ENCODE data around the gene PRAMEF33. TPM values are rescaled to one million over a fixed set of nuclear protein-coding genes. Genes with fewer than 3 reads are reported as not detected.
"Not testable (repeated sequence)": the region's sequence is repeated elsewhere in the genome, so short reads cannot be mapped to it uniquely, and the experiment has no call there.

Gene PRAMEF33
- total and polyA plus RNA-seq, 9 donors = 0.13 TPM; not detected in 8

DNA sequence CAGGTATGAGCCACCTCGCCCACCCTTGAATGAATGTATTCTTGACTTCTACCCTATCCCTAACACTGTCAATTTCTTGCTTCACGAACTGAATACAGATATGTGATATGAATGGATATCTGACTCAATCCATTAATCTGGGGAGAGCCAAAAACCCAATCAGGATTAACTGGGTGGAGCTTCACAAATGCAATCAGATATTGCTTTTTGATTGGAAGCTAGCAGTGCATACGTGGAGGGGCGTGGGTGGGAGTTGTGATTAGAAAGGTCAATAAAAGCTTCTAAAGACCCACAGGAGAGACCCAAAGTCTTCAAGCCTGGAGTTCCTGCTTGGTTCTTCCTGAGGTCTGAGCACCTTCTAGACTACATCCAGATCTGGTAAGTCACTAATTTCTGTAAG, 11.9 kb downstream of the PRAMEF33 start, which contains the start of gene PRAMEF15:
Gene PRAMEF15 (plus strand): TSS at position 301 of the 400 bp plus-strand sequence. CDS start 2,827 bp downstream, outside the sequence.
- H3K27ac ChIP-seq (ENCODE audit: low read length); H3K4me1 ChIP-seq (ENCODE audit: control insufficient read depth, insufficient read depth, low read length); H3K27me3 ChIP-seq (ENCODE audit: control insufficient read depth, insufficient read depth, low read length); H3K36me3 ChIP-seq (ENCODE audit: control insufficient read depth, insufficient read depth, low read length); DNase-seq; H3K9me3 ChIP-seq (replicated peaks; ENCODE audit: control insufficient read depth, low read depth, low read length); H3K4me3 ChIP-seq (ENCODE audit: low read length): not testable (repeated sequence)
- WGBS (ENCODE audit: insufficient coverage) = no CpG with 5 or more reads among the region's 4 CpGs

GRCh38 chr1:13342496-13342895, 39.2 kb downstream of the PRAMEF33 start:
- H3K4me1 ChIP-seq (ENCODE audit: control insufficient read depth, insufficient read depth, low read length); H3K9me3 ChIP-seq (replicated peaks; ENCODE audit: control insufficient read depth, low read depth, low read length); H3K27ac ChIP-seq (ENCODE audit: low read length); H3K4me3 ChIP-seq (ENCODE audit: low read length); H3K36me3 ChIP-seq (ENCODE audit: control insufficient read depth, insufficient read depth, low read length); H3K27me3 ChIP-seq (ENCODE audit: control insufficient read depth, insufficient read depth, low read length); DNase-seq: not testable (repeated sequence)
- 90% methylated on average over 2 of the region's 8 CpGs for WGBS (ENCODE audit: insufficient coverage)

DNA sequence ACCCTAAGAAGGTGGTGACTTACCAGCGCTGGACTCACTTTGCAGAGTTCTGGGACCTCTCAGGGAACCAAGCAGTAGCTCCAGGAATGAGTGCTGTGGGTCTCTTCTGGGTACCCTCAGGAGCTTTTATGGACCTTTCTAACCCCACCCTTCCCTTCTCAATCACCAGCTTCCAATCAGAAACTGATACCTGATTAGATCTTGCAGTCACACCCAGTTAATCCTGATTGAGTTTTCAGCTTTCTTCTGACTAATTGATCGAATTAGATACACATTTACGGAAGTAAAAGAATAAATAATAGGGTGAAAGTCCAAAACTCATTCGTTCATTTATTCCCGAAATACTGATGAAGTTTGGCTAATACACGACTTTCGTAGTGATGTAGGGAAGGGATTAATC, 43.7 kb downstream of the PRAMEF33 start, which contains the start of gene PRAMEF14:
Gene PRAMEF14 (minus strand): TSS at position 101 of the 400 bp plus-strand sequence. CDS start 1,820 bp downstream, outside the sequence.
- not testable (repeated sequence) for H3K36me3 ChIP-seq (ENCODE audit: control insufficient read depth, insufficient read depth, low read length); H3K9me3 ChIP-seq (replicated peaks; ENCODE audit: control insufficient read depth, low read depth, low read length); H3K4me1 ChIP-seq (ENCODE audit: control insufficient read depth, insufficient read depth, low read length); DNase-seq; H3K27me3 ChIP-seq (ENCODE audit: control insufficient read depth, insufficient read depth, low read length); H3K27ac ChIP-seq (ENCODE audit: low read length); H3K4me3 ChIP-seq (ENCODE audit: low read length)
- WGBS (ENCODE audit: insufficient coverage) = no CpG with 5 or more reads among the region's 7 CpGs

DNA sequence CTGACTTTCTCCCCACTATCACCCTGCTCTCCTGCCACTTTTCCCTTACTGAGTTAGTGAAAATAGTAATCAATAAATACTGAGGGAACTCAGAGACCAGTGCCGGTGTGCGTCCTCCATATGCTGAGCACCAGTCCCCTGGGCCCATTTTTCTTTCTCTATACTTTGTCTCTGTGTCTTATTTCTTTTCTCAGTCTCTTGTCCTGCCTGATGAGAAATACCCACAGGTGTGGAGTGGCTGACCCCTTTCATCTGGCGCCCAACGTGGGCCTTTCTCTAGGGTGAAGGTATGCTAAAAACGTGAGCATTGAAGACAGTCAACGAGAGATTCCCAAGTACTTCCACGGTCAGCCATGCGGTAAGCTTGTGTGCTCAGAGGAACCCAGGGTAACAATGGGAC, 50.1 kb downstream of the PRAMEF33 start:
- H3K4me1 ChIP-seq (ENCODE audit: control insufficient read depth, insufficient read depth, low read length); H3K9me3 ChIP-seq (replicated peaks; ENCODE audit: control insufficient read depth, low read depth, low read length); H3K4me3 ChIP-seq (ENCODE audit: low read length); H3K27ac ChIP-seq (ENCODE audit: low read length); H3K36me3 ChIP-seq (ENCODE audit: control insufficient read depth, insufficient read depth, low read length); DNase-seq; H3K27me3 ChIP-seq (ENCODE audit: control insufficient read depth, insufficient read depth, low read length): not testable (repeated sequence)
- WGBS (ENCODE audit: insufficient coverage) = no CpG with 5 or more reads among the region's 8 CpGs

GRCh38 chr1:13354475-13354874, 51.1 kb downstream of the PRAMEF33 start:
- not testable (repeated sequence) for H3K27ac ChIP-seq (ENCODE audit: low read length); DNase-seq; H3K4me1 ChIP-seq (ENCODE audit: control insufficient read depth, insufficient read depth, low read length); H3K36me3 ChIP-seq (ENCODE audit: control insufficient read depth, insufficient read depth, low read length); H3K9me3 ChIP-seq (replicated peaks; ENCODE audit: control insufficient read depth, low read depth, low read length); H3K27me3 ChIP-seq (ENCODE audit: control insufficient read depth, insufficient read depth, low read length); H3K4me3 ChIP-seq (ENCODE audit: low read length)
- WGBS (ENCODE audit: insufficient coverage) = no CpG with 5 or more reads among the region's 9 CpGs

- not testable (repeated sequence) for H3K27me3 ChIP-seq (ENCODE audit: control insufficient read depth, insufficient read depth, low read length); H3K4me3 ChIP-seq (ENCODE audit: low read length); H3K36me3 ChIP-seq (ENCODE audit: control insufficient read depth, insufficient read depth, low read length); H3K4me1 ChIP-seq (ENCODE audit: control insufficient read depth, insufficient read depth, low read length); H3K27ac ChIP-seq (ENCODE audit: low read length); H3K9me3 ChIP-seq (replicated peaks; ENCODE audit: control insufficient read depth, low read depth, low read length)
- 0% methylated on average over 1 of the region's 5 CpGs for WGBS (ENCODE audit: insufficient coverage)
- DNase-seq = peak; percentile 52
Measured at GRCh38 chr1:13356774-13357173, 53.4 kb downstream of the PRAMEF33 start.

Other genes starting within 250 kb of the PRAMEF33 start
- not detected for gene PRAMEF27, start 247.0 kb upstream of the PRAMEF33 start, total RNA-seq
- gene PRAMEF27, start 247.0 kb upstream of the PRAMEF33 start, polyA plus RNA-seq (ENCODE audit: insufficient read depth in 1 of 8, insufficient read length in 8 of 8, low replicate concordance in 1 of 8) = not detected
- not detected for gene HNRNPCL3, start 242.8 kb upstream of the PRAMEF33 start, total RNA-seq
- gene HNRNPCL3, start 242.8 kb upstream of the PRAMEF33 start, polyA plus RNA-seq (ENCODE audit: insufficient read depth in 1 of 8, insufficient read length in 8 of 8, low replicate concordance in 1 of 8) = not detected
- gene PRAMEF25, start 232.8 kb upstream of the PRAMEF33 start, total RNA-seq = not detected
- gene PRAMEF25, start 232.8 kb upstream of the PRAMEF33 start, polyA plus RNA-seq (ENCODE audit: insufficient read depth in 1 of 8, insufficient read length in 8 of 8, low replicate concordance in 1 of 8) = not detected
- gene HNRNPCL2, start 186.7 kb upstream of the PRAMEF33 start, total RNA-seq = not detected
- gene HNRNPCL2, start 186.7 kb upstream of the PRAMEF33 start, polyA plus RNA-seq (ENCODE audit: insufficient read depth in 1 of 8, insufficient read length in 8 of 8, low replicate concordance in 1 of 8) = under 1 TPM in 1 of 8 donors, not detected in 7; 0.14 TPM
- not detected for gene PRAMEF26, start 147.5 kb upstream of the PRAMEF33 start, total RNA-seq
- gene PRAMEF26, start 147.5 kb upstream of the PRAMEF33 start, polyA plus RNA-seq (ENCODE audit: insufficient read depth in 1 of 8, insufficient read length in 8 of 8, low replicate concordance in 1 of 8) = not detected
- gene HNRNPCL4, start 137.9 kb upstream of the PRAMEF33 start, total RNA-seq = not detected
- gene HNRNPCL4, start 137.9 kb upstream of the PRAMEF33 start, polyA plus RNA-seq (ENCODE audit: insufficient read depth in 1 of 8, insufficient read length in 8 of 8, low replicate concordance in 1 of 8) = under 1 TPM in 4 of 8 donors, not detected in 4; 0.19 to 0.42 (median 0.26) TPM
- not detected for gene PRAMEF9, start 131.7 kb upstream of the PRAMEF33 start, total RNA-seq
- not detected for gene PRAMEF9, start 131.7 kb upstream of the PRAMEF33 start, polyA plus RNA-seq (ENCODE audit: insufficient read depth in 1 of 8, insufficient read length in 8 of 8, low replicate concordance in 1 of 8)
- not detected for gene PRAMEF13, start 102.1 kb upstream of the PRAMEF33 start, total RNA-seq
- not detected for gene PRAMEF13, start 102.1 kb upstream of the PRAMEF33 start, polyA plus RNA-seq (ENCODE audit: insufficient read depth in 1 of 8, insufficient read length in 8 of 8, low replicate concordance in 1 of 8)
- gene PRAMEF18, start 77.4 kb upstream of the PRAMEF33 start, total RNA-seq = not detected
- not detected for gene PRAMEF18, start 77.4 kb upstream of the PRAMEF33 start, polyA plus RNA-seq (ENCODE audit: insufficient read depth in 1 of 8, insufficient read length in 8 of 8, low replicate concordance in 1 of 8)
- not detected for gene PRAMEF5, start 49.3 kb upstream of the PRAMEF33 start, total RNA-seq
- gene PRAMEF5, start 49.3 kb upstream of the PRAMEF33 start, polyA plus RNA-seq (ENCODE audit: insufficient read depth in 1 of 8, insufficient read length in 8 of 8, low replicate concordance in 1 of 8) = not detected
- gene PRAMEF8, start 18.4 kb upstream of the PRAMEF33 start, total RNA-seq = not detected
- not detected for gene PRAMEF8, start 18.4 kb upstream of the PRAMEF33 start, polyA plus RNA-seq (ENCODE audit: insufficient read depth in 1 of 8, insufficient read length in 8 of 8, low replicate concordance in 1 of 8)
- gene PRAMEF15, start 12.0 kb downstream of the PRAMEF33 start, total RNA-seq = not detected
- not detected for gene PRAMEF15, start 12.0 kb downstream of the PRAMEF33 start, polyA plus RNA-seq (ENCODE audit: insufficient read depth in 1 of 8, insufficient read length in 8 of 8, low replicate concordance in 1 of 8)
- gene PRAMEF14, start 43.6 kb downstream of the PRAMEF33 start, total RNA-seq = not detected
- not detected for gene PRAMEF14, start 43.6 kb downstream of the PRAMEF33 start, polyA plus RNA-seq (ENCODE audit: insufficient read depth in 1 of 8, insufficient read length in 8 of 8, low replicate concordance in 1 of 8)
- gene PRAMEF19, start 68.4 kb downstream of the PRAMEF33 start, total RNA-seq = not detected
- gene PRAMEF19, start 68.4 kb downstream of the PRAMEF33 start, polyA plus RNA-seq (ENCODE audit: insufficient read depth in 1 of 8, insufficient read length in 8 of 8, low replicate concordance in 1 of 8) = not detected
- not detected for gene PRAMEF17, start 86.1 kb downstream of the PRAMEF33 start, total RNA-seq
- gene PRAMEF17, start 86.1 kb downstream of the PRAMEF33 start, polyA plus RNA-seq (ENCODE audit: insufficient read depth in 1 of 8, insufficient read length in 8 of 8, low replicate concordance in 1 of 8) = not detected
- not detected for gene PRAMEF20, start 106.9 kb downstream of the PRAMEF33 start, total RNA-seq
- gene PRAMEF20, start 106.9 kb downstream of the PRAMEF33 start, polyA plus RNA-seq (ENCODE audit: insufficient read depth in 1 of 8, insufficient read length in 8 of 8, low replicate concordance in 1 of 8) = not detected
- gene LRRC38, start 210.5 kb downstream of the PRAMEF33 start, total RNA-seq = 11.9 TPM
- 10 to 100 TPM; 17.8 to 51.2 (median 30.2) TPM for gene LRRC38, start 210.5 kb downstream of the PRAMEF33 start, polyA plus RNA-seq (ENCODE audit: insufficient read depth in 1 of 8, insufficient read length in 8 of 8, low replicate concordance in 1 of 8)